K562 (cell line): ENCODE measurements around the gene POLE2. TPM values are rescaled to one million over a fixed set of nuclear protein-coding genes. Genes with fewer than 3 reads are reported as not detected.

Experiments
- ATF7 ChIP-seq: fragments of 450-650 bp; IDR thresholded peaks from 2 replicates; pipeline ENCODE4 v1.7.1; 2014; ENCODE audit warnings: mild to moderate bottlenecking, moderate library complexity
- CBX8 ChIP-seq: fragments of 200-600 bp; sonication (generic); IDR thresholded peaks from 2 replicates; pipeline ENCODE4 v1.6.1; 2012; ENCODE audit warnings: borderline replicate concordance, mixed run types, low read depth, mild to moderate bottlenecking, moderate library complexity, mixed read lengths, low read length, control low read depth, inconsistent platforms; ENCODE audit not compliant: poor library complexity, severe bottlenecking; ENCODE audit errors: extremely low read depth
- MAZ ChIP-seq, 2 experiments: fragments of 450-650 bp in 1 of 2; sonication (generic) in 1 of 2; formaldehyde crosslinking; IDR thresholded peaks in 1 of 2; conservative IDR thresholded peaks in 1 of 2; 2 replicates each; pipeline versions ENCODE4 v1.4.0 to v1.5.0; 2020; ENCODE audit warnings: mild to moderate bottlenecking in 1 of 2, missing genetic modification reagents in 1 of 2
- TAF9B ChIP-seq: fragments of 450-650 bp; IDR thresholded peaks from 2 replicates; pipeline ENCODE4 v1.6.1; 2018; ENCODE audit warnings: mild to moderate bottlenecking; ENCODE audit not compliant: partially characterized antibody
- ZNF445 ChIP-seq: fragments of 250-450 bp; sonication (Bioruptor Pico); IDR thresholded peaks from 2 replicates; pipeline ENCODE4 v1.4.0; 2020; ENCODE audit warnings: low read depth, mild to moderate bottlenecking, moderate library complexity
- polyA plus RNA-seq, 8 experiments: library from polyadenylated mRNA; depleted of rRNA in 4 of 8; stranded (reverse) in 5 of 8; unstranded in 3 of 8; fragments of >200 nt; fragmentation: Nextera tagmentation in 2 of 8; fragmentation: Illumina TruSeq in 1 of 8; extraction: Ambion mirVana in 2 of 8; extraction: Trizol in 1 of 8; gene quantifications; 2 replicates each; pipeline versions ENCODE4 v1.2.1 to v1.2.3, GENCODE V29; 2011 to 2014; ENCODE audit warnings: inconsistent platforms in 1 of 8, missing spikeins in 1 of 8
- total RNA-seq, 7 experiments: library from RNA; depleted of rRNA in 6 of 7; stranded (reverse); fragments of >200 nt in 6 of 7; fragmentation: Illumina TruSeq in 2 of 7; extraction: Trizol in 2 of 7; gene quantifications; 2 replicates each; pipeline versions ENCODE4 v1.2.1 to v1.2.3, GENCODE V29; 2011 to 2021; ENCODE audit warnings: low replicate concordance in 1 of 7
- TF ChIP-seq, protein P1 (sequence below): fragments of 450-650 bp; IDR thresholded peaks from 2 replicates; pipeline ENCODE4 v1.6.1; 2016; ENCODE audit warnings: mild to moderate bottlenecking, moderate library complexity
- TF ChIP-seq, protein P2 (sequence below), 2 experiments: fragments of 150-350 bp in 1 of 2; IDR thresholded peaks; 2 replicates each; pipeline ENCODE4 v1.6.1; 2012 to 2016; ENCODE audit warnings: low read depth in 2 of 2, low read length in 2 of 2, mild to moderate bottlenecking in 1 of 2, moderate library complexity in 1 of 2
- TF ChIP-seq, protein P3 (sequence below): IDR thresholded peaks from 2 replicates; pipeline ENCODE4 v1.6.1; 2012; ENCODE audit warnings: low read depth, low read length, improper control_type of control experiment, borderline replicate concordance

POLE2 gene
- total and polyA plus RNA-seq, 9 of the 15 experiments (the other 6 are each of a cell fraction or from before 2014, with no cell fraction given): 30.7 to 78.4 (median 55.4) TPM

DNA sequence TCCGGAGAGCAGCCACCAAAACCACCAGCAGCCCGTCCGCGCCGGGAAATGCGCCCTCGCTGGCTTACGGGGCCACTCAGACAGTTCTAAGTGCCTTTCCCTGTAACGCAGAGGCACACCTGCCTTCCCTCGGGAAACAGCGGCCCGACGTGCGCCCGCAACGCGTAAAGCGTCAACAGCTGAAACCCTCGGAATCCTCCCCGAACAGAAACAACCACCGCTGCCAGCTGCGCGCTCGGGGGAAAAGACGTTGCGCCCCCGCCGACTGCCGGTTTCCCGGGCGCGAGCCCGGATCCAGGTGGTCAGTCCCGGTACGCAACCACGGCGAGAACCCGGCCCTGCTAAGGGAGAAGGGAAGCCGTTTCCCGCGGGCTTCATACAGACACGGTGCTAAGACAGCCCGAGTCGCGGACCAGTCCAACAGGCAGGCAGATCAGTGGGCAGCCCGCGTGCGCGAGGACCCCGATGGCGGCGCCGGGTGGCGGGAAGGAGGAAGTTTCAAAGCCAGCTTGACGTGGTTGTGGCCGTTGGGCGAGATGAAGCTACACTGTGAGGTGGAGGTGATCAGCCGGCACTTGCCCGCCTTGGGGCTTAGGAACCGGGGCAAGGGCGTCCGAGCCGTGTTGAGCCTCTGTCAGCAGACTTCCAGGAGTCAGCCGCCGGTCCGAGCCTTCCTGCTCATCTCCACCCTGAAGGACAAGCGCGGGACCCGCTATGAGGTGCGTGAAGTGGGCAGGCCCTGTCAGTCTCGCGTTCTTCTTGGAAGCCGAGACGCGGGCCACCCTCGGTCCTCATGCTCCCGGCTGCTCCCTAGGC, 89.3 kb downstream of the POLE2 start, which contains the start of gene LRR1 (continued):
- TF ChIP-seq, protein P1, sequence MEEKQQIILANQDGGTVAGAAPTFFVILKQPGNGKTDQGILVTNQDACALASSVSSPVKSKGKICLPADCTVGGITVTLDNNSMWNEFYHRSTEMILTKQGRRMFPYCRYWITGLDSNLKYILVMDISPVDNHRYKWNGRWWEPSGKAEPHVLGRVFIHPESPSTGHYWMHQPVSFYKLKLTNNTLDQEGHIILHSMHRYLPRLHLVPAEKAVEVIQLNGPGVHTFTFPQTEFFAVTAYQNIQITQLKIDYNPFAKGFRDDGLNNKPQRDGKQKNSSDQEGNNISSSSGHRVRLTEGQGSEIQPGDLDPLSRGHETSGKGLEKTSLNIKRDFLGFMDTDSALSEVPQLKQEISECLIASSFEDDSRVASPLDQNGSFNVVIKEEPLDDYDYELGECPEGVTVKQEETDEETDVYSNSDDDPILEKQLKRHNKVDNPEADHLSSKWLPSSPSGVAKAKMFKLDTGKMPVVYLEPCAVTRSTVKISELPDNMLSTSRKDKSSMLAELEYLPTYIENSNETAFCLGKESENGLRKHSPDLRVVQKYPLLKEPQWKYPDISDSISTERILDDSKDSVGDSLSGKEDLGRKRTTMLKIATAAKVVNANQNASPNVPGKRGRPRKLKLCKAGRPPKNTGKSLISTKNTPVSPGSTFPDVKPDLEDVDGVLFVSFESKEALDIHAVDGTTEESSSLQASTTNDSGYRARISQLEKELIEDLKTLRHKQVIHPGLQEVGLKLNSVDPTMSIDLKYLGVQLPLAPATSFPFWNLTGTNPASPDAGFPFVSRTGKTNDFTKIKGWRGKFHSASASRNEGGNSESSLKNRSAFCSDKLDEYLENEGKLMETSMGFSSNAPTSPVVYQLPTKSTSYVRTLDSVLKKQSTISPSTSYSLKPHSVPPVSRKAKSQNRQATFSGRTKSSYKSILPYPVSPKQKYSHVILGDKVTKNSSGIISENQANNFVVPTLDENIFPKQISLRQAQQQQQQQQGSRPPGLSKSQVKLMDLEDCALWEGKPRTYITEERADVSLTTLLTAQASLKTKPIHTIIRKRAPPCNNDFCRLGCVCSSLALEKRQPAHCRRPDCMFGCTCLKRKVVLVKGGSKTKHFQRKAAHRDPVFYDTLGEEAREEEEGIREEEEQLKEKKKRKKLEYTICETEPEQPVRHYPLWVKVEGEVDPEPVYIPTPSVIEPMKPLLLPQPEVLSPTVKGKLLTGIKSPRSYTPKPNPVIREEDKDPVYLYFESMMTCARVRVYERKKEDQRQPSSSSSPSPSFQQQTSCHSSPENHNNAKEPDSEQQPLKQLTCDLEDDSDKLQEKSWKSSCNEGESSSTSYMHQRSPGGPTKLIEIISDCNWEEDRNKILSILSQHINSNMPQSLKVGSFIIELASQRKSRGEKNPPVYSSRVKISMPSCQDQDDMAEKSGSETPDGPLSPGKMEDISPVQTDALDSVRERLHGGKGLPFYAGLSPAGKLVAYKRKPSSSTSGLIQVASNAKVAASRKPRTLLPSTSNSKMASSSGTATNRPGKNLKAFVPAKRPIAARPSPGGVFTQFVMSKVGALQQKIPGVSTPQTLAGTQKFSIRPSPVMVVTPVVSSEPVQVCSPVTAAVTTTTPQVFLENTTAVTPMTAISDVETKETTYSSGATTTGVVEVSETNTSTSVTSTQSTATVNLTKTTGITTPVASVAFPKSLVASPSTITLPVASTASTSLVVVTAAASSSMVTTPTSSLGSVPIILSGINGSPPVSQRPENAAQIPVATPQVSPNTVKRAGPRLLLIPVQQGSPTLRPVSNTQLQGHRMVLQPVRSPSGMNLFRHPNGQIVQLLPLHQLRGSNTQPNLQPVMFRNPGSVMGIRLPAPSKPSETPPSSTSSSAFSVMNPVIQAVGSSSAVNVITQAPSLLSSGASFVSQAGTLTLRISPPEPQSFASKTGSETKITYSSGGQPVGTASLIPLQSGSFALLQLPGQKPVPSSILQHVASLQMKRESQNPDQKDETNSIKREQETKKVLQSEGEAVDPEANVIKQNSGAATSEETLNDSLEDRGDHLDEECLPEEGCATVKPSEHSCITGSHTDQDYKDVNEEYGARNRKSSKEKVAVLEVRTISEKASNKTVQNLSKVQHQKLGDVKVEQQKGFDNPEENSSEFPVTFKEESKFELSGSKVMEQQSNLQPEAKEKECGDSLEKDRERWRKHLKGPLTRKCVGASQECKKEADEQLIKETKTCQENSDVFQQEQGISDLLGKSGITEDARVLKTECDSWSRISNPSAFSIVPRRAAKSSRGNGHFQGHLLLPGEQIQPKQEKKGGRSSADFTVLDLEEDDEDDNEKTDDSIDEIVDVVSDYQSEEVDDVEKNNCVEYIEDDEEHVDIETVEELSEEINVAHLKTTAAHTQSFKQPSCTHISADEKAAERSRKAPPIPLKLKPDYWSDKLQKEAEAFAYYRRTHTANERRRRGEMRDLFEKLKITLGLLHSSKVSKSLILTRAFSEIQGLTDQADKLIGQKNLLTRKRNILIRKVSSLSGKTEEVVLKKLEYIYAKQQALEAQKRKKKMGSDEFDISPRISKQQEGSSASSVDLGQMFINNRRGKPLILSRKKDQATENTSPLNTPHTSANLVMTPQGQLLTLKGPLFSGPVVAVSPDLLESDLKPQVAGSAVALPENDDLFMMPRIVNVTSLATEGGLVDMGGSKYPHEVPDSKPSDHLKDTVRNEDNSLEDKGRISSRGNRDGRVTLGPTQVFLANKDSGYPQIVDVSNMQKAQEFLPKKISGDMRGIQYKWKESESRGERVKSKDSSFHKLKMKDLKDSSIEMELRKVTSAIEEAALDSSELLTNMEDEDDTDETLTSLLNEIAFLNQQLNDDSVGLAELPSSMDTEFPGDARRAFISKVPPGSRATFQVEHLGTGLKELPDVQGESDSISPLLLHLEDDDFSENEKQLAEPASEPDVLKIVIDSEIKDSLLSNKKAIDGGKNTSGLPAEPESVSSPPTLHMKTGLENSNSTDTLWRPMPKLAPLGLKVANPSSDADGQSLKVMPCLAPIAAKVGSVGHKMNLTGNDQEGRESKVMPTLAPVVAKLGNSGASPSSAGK: peak; percentile 79
- TF ChIP-seq TAF9B: peak; percentile 94
- TF ChIP-seq CBX8: no peak
- no peak for TF ChIP-seq ZNF445 (CRISPR knock-in tag)
- TF ChIP-seq ATF7: peak; percentile 46; the same call in 1 of the 2 replicates
- TF ChIP-seq, protein P2, sequence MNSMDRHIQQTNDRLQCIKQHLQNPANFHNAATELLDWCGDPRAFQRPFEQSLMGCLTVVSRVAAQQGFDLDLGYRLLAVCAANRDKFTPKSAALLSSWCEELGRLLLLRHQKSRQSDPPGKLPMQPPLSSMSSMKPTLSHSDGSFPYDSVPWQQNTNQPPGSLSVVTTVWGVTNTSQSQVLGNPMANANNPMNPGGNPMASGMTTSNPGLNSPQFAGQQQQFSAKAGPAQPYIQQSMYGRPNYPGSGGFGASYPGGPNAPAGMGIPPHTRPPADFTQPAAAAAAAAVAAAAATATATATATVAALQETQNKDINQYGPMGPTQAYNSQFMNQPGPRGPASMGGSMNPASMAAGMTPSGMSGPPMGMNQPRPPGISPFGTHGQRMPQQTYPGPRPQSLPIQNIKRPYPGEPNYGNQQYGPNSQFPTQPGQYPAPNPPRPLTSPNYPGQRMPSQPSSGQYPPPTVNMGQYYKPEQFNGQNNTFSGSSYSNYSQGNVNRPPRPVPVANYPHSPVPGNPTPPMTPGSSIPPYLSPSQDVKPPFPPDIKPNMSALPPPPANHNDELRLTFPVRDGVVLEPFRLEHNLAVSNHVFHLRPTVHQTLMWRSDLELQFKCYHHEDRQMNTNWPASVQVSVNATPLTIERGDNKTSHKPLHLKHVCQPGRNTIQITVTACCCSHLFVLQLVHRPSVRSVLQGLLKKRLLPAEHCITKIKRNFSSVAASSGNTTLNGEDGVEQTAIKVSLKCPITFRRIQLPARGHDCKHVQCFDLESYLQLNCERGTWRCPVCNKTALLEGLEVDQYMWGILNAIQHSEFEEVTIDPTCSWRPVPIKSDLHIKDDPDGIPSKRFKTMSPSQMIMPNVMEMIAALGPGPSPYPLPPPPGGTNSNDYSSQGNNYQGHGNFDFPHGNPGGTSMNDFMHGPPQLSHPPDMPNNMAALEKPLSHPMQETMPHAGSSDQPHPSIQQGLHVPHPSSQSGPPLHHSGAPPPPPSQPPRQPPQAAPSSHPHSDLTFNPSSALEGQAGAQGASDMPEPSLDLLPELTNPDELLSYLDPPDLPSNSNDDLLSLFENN (IDR thresholded peaks at IDR 0.05; ENCODE audit: low read depth in 2 of 2, low read length in 2 of 2): no peak
- peak; percentile 36 to 48; a peak in 1 of 4 replicates for TF ChIP-seq MAZ (CRISPR knock-in tag; conservative IDR thresholded peaks at IDR 0.05 in 1 of 2, IDR thresholded peaks at IDR 0.05 in 1 of 2)
- TF ChIP-seq, protein P3, sequence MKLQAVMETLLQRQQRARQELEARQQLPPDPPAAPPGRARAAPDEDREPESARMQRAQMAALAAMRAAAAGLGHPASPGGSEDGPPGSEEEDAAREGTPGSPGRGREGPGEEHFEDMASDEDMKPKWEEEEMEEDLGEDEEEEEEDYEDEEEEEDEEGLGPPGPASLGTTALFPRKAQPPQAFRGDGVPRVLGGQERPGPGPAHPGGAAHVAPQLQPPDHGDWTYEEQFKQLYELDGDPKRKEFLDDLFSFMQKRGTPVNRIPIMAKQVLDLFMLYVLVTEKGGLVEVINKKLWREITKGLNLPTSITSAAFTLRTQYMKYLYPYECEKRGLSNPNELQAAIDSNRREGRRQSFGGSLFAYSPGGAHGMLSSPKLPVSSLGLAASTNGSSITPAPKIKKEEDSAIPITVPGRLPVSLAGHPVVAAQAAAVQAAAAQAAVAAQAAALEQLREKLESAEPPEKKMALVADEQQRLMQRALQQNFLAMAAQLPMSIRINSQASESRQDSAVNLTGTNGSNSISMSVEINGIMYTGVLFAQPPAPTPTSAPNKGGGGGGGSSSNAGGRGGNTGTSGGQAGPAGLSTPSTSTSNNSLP: no peak
